C1 segment of cervical spinal cord (tissue), 14 donors: ENCODE measurements around the gene FNIP2.
A peak's percentile ranks its signal among the peaks of the same experiment; 100 is the strongest.
"Not testable (repeated sequence)": the region's sequence is repeated elsewhere in the genome, so short reads cannot be mapped to it uniquely, and the experiment has no call there.

Source experiments
- DNase-seq, 14 donors: peaks; one replicate each; lab custom pipeline; 2025; lab: John Stamatoyannopoulos, UW

Gene FNIP2

DNA sequence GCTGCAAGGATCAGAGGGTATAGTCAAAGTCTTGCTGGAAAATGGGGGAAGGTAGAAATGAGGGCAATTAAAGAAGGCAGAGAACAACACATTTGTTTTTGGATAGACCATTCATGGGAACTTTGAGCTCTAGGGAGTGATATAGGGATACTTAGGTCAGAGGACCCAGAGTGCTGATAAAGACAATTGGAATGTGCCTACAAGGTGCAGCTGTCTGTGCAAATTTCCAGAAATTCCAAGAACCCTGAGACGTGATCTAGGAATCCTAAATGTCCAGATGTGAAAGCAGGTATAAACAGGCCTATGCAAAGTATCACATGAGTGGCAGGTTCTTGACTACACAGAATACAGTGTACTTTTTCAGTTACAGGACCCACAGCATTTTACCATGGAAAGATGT is 24.2 kb downstream of the FNIP2 start:
- no peak for DNase-seq

DNA sequence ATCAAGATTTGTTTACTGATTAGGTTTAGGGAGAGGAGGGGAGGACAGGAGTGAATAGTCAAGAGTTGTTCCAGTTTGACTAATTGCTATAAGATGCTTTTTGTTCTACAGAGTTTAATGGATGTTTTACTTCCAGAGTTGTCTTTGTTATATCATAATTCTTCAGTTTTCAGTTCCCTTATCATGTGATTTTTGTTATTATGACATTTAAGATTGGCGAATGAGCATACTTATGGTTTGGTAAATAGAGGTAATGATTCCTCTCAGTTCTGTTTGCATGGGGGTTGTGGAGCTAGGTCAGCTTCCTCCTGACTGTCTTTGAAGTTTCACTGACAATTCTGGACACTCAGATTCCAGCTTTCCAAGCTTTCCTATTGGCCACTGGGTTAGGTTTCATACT is 24.6 kb downstream of the FNIP2 start:
- not testable (repeated sequence) for DNase-seq

DNA sequence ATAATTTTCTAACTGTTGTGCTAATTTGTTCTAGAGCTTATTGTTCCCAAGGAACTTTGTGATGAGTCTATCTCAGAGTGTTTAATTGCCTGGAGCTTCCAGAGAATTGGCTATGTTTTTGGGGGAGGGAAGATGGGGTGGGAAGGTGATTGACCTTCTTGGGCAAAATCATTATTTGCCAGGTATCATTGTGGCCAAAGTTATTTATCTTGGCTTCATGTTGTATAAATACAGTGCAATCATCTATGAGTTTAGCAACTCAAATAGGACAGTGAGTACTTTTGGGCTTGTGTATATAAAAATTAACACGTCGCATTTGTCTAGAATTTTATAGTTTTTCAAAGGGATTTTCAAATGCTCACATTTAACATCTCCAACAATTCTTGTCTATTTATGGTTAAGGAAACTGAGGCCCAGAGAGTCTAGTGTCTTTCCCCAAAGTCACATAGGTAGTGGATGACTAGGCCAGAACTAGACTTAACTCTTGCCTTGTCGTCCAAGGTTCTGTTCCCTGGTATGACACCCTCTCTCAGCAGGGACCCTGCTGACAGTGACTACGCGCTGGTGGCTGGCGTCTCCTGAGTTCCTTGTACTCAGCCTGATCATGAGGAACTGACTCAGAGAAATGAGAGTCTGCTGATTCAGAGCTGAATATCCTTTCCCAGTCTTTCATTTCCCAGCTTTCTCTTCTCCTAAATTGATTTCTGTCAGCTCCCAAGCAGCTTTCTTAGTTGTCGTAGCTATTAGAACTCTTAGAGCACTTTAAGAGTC is 27.7 kb downstream of the FNIP2 start:
- no peak for DNase-seq

DNA sequence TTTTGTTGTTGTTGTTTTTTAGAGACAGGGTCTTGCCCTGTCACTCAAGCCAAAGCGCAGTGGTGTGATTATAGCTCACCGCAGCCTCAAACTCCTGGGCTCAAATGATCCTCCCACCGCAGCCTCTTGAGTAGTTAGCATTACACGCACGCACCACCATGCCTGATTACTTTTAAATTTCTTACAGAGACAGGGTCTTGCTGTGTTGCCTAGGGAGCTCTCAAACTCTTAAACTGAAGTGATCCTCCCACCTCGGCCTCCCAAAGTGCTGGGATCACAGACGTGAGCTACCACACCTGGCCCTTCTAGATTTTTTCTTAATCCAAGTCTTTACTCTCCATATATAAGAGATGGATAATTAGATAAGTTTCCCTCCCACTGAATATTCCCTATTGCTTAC is 29.2 kb downstream of the FNIP2 start:
- no peak for DNase-seq

DNA sequence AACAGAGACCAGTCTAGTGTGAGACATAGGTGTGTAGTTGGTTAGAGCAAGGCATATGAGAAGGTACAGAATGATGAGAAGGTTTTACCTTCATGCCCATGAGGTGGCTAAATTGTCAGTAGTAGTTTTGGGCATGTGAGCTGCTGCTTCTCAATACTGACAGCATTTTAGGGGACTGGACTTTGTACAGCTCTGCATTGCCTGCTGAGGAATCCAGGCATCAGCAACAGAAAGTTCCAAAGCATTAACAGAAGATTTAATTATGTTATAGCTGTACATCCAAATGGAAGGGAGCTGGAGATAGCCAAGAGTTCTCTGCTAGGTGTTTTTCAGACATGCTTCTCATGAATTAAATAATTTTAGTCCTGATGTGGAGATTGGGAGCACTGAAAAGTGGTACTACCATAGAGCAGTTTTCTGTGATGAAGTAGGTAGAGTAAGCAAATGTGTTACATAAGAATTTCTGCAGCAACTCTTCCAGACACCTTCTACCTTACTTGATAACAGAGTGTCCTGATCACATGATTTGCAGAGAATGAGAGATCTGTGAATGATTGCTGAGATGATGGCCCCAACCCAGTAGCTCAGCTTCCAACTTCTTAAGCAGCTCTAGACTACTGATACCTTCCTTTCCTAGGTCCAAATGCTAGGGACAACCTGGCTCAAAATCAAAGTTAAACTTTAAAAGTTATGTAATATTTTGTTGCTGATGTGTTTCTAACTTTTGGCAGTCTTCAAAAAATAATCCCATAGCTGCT is 30.4 kb downstream of the FNIP2 start:
- no peak for DNase-seq

DNA sequence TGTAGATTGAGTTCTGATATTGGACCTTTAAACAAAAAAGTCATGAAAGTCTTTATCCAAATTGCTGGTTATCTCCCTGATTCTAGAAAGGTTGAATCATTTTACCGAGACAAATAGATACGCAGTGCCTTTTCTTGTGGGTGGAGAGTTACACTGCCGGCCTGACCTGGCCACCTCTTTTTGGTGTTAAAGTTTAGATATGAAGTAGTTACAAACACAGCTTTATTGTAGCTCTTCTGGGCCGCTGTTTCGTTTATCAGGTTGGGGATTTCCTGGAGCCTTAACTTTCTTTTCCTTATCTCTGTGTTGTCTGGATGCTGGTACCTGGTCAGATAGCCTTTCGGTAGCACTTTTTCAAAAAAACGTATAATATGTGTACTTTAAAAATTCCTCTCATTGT is 31.0 kb downstream of the FNIP2 start:
- no peak for DNase-seq

DNA sequence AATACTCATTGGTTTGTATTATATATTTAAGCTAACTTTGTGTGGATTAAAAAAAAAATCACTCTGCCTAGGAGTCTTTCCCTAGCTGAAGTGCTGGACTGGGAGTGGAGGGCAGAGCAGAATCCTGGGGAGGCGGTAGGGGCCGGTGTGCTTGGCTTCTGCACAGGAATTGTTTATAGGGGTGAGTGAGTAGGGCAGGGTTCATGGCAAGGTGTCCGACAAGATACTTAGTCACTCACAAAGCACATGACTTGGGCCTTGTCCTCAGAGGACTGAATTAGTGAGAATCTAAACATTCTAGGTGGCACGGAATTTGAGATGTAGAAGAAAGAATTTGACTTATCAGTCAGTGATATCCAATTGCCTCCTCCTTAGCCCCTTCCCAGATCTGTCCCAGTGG is 32.2 kb downstream of the FNIP2 start:
- no peak for DNase-seq

- no peak for DNase-seq
Observed at GRCh38 chr4:158801677-158802076, 32.9 kb downstream of the FNIP2 start.

DNA sequence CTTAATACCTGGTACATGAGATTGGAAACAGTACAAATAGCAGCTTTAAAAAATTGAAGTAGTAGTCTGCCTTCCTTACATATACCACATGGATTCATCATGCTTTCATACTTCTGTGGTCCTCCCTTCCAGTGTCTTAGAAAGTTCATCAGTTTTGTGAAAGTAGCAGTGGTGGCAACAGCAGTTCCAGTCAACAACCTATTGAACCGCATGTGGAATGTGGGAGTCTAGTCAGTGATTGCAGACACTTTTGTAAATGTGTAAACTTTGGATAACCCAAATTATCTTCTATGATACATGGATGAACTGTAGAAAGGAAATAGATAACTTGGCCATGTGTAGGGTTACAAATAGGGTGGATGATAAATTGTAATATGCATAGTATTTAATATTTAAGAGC is 34.1 kb downstream of the FNIP2 start:
- no peak for DNase-seq

DNA sequence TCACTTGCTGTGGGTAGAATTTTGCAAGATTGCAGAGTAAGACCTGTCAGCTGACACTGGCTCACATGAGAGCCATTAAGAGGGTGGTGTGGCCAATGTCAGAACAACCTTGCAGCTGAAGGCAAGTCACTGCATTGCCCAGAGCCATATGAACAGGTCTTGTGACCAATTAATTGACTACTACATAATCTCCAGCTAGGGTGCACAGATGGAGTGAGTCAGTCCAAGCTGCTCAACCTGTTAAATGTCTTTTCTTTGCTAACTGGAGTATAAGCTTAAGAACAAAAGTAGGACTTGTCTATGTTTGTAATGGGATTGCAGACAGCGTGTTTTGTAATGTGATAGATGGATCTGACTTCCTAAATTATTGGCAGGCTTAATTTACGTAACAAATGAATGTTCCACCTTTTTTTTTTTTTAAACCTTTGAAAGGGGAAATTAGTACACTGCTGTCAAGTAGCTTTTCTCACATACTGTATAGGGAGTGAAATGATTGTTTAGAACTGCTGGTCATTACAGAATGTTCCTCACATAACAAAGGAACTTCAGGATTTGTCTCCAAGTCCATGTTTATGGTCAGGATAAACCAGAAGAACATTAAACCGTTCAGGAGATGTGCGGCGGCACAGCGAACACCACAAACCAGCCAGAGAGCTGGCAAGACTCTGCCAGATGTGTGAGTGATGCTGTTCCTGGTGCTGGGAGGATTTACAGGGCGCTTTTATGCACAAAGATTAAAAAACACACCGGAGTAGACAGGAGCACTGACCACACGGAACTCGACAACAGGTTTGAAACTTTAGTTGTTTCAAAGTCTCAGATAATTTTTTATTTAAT is 37.0 kb downstream of the FNIP2 start:
- DNase-seq, result peak in 2 of 14 donors; percentile 15 to 20

GRCh38 chr4:158807691-158808090 is 38.9 kb downstream of the FNIP2 start:
- no peak for DNase-seq

- no peak for DNase-seq
Observed at GRCh38 chr4:158808399-158808798, 39.6 kb downstream of the FNIP2 start.

- DNase-seq, result not testable (repeated sequence)
Observed at GRCh38 chr4:158809208-158809607, 40.4 kb downstream of the FNIP2 start.

- DNase-seq, result no peak
Observed at GRCh38 chr4:158809611-158810486, 41.0 kb downstream of the FNIP2 start.

DNA sequence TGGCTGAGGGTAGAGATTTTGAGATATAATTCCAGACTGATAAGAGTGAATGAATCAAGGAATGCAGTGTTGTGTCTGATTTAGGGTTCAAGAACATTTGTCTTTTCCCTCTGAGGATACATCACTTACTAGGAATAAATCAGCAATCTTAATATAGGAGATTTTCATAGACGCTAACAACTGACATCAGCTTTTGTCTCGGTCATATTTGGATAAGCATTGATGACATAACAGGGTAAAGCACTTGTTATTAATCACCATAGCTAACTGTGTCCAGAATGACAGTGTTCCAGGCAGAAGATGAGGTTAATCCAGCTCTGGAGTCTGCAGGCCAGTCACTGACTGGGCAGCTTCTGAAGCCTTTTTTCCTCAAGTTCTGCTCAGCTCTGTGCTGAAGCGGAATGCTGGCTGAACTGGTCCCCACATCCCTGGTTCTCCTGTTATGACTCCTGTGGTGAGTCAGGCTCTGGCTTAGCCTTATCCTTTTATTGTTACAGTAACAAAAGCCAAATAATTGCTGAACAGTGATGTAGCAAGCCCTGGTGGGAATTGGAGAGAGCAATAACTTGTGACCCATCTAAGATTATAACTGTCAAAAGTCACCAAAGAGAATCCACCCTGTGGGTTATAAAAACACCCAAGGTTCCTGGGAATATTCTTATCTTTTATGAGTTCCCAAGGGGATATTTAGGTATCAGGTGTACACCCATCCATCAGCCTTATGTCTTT is 41.8 kb downstream of the FNIP2 start:
- DNase-seq, result peak in 1 of 14 donors; percentile 41

DNA sequence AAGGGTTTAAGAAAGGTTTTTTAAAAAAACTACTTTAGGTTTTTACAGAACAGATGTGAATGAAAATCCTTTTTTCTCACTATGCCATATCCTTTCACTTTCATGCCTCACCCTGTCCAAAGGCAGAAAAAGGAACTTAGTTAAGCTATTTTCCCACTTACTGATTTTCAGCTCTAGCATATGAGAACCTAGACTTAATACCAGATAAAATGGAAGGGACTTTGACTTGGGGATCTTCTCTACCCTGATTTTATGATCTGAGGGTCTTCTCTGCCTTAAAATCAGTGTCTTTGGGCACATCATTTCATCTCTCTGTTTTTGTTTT is 42.4 kb downstream of the FNIP2 start:
- DNase-seq, result no peak

DNA sequence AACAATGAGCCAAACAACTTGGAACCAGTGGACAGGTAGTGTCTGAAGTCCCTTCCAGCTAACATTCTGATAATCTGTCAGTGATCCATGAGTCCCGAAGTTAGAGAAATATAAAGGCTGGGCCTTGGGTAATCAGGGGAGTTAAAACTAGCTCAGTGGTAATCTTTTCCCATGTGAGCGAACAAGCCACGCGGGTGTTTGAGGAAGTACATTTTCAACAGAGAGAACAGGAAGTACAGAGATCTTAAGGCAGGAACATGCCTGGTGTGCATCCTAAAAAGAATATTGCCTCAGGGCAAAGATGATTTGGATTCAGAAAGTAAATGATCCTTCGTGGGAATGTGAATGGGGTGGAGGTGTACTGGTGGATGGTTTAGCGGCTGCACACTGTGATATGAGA is 42.9 kb downstream of the FNIP2 start:
- peak in 1 of 14 donors; percentile 27 for DNase-seq

GRCh38 chr4:158812133-158812532 is 43.3 kb downstream of the FNIP2 start:
- DNase-seq, result no peak

DNA sequence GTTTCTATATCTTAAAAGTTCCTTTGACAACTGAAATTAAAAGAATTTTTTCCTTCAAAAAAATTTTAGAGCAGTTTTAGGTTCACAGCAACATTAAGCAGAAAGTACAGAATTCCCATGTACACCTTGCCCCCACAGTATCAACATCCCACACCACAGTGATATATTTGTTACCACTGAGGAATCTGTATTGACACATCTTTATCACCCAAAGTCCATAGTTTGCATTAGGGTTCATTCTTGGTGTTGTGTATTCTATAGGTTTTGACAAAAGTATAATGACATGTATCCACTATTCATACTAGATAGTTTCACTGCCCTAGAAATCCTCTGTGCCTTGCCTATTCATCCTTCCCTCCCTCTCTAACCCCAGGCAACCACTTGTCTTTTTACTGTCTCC is 43.7 kb downstream of the FNIP2 start:
- DNase-seq, result no peak

DNA sequence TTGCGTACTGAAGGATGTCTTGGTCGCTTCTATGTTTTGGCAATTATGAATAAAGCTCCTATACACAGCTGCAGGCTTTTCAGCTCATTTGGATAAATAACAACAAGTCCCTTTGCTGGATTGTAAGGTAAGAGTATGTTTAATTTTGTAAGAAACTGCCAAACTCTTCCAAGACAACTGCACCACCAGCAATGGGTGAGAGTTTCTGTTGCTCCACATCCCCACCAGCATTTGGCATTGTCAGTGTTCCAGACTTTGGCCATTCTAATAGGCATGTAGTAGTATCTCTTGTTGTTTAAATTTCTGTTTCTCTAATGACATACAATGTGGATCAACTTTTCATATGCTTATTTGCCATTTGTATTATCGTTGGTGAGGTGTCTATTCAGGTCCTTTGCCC is 44.3 kb downstream of the FNIP2 start:
- DNase-seq, result no peak

- DNase-seq, result no peak
Observed at GRCh38 chr4:158814207-158814606, 45.4 kb downstream of the FNIP2 start.
